Measurements from ENCODE around the gene XKR8.

The XKR8 gene

GRCh38 chr1:27935721-27936120 lies 24.1 kb upstream of the XKR8 start:
- no peaks in the 10 kb centered on the region for H3K27me3 ChIP-seq (ENCODE audit: insufficient read depth, low read depth)
- H3K27ac ChIP-seq, result no peak overlapping the region
- H4K20me1 ChIP-seq (ENCODE audit: insufficient read depth), result no peaks in the 10 kb centered on the region
- no peak for TF ChIP-seq CTCF (conservative IDR thresholded peaks at IDR 0.05; ENCODE audit: low read depth, low read length)
- no peak overlapping the region for H3K4me3 ChIP-seq (IDR thresholded peaks at IDR 0.05; ENCODE audit: insufficient read depth, low read depth, low read length)
- H3K36me3 ChIP-seq (ENCODE audit: insufficient read depth), result no peaks in the 10 kb centered on the region
- no peak overlapping the region for H3K9ac ChIP-seq
- no peaks in the 10 kb centered on the region for H3K79me2 ChIP-seq (ENCODE audit: insufficient read depth, low read depth)
- H2AFZ ChIP-seq (ENCODE audit: low read depth), result no peak overlapping the region
- no peak overlapping the region for H3K4me2 ChIP-seq
- peaks cover 21% of the 10 kb centered on the region for H3K4me1 ChIP-seq (ENCODE audit: low read depth, poor library complexity, severe bottlenecking)

- TF ChIP-seq CTCF (conservative IDR thresholded peaks at IDR 0.05; ENCODE audit: low read depth, low read length), result no peak
- Histone ChIP-seq H3K27ac (no peak overlapping the region), H3K4me3 (IDR thresholded peaks at IDR 0.05; ENCODE audit: insufficient read depth, low read depth, low read length) (no peak overlapping the region), H4K20me1 (ENCODE audit: insufficient read depth) (no peaks in the 10 kb centered on the region), H3K79me2 (ENCODE audit: insufficient read depth, low read depth) (no peaks in the 10 kb centered on the region), H3K27me3 (ENCODE audit: insufficient read depth, low read depth) (no peaks in the 10 kb centered on the region), H3K4me1 (ENCODE audit: low read depth, poor library complexity, severe bottlenecking) (peaks cover 21% of the 10 kb centered on the region), H3K36me3 (ENCODE audit: insufficient read depth) (no peaks in the 10 kb centered on the region), H3K9ac (no peak overlapping the region), H2AFZ (ENCODE audit: low read depth) (no peak overlapping the region), H3K4me2 (no peak overlapping the region)
Measured at GRCh38 chr1:27936370-27936769, 23.4 kb upstream of the XKR8 start.

GRCh38 chr1:27937524-27937836 lies 22.3 kb upstream of the XKR8 start:
- H3K9ac ChIP-seq, result no peak overlapping the region
- no peaks in the 10 kb centered on the region for H4K20me1 ChIP-seq (ENCODE audit: insufficient read depth)
- no peak overlapping the region for H3K4me3 ChIP-seq (IDR thresholded peaks at IDR 0.05; ENCODE audit: insufficient read depth, low read depth, low read length)
- no peak overlapping the region for H2AFZ ChIP-seq (ENCODE audit: low read depth)
- H3K4me2 ChIP-seq, result peak overlapping the region; percentile 88; the same call in 1 of the 2 replicates
- peaks cover 21% of the 10 kb centered on the region for H3K4me1 ChIP-seq (ENCODE audit: low read depth, poor library complexity, severe bottlenecking)
- no peaks in the 10 kb centered on the region for H3K36me3 ChIP-seq (ENCODE audit: insufficient read depth)
- H3K27me3 ChIP-seq (ENCODE audit: insufficient read depth, low read depth), result no peaks in the 10 kb centered on the region
- H3K27ac ChIP-seq, result no peak overlapping the region
- no peaks in the 10 kb centered on the region for H3K79me2 ChIP-seq (ENCODE audit: insufficient read depth, low read depth)
- TF ChIP-seq CTCF (conservative IDR thresholded peaks at IDR 0.05; ENCODE audit: low read depth, low read length), result no peak

GRCh38 chr1:27938488-27938887 lies 21.3 kb upstream of the XKR8 start:
- H3K4me1 ChIP-seq (ENCODE audit: low read depth, poor library complexity, severe bottlenecking), result peaks cover 21% of the 10 kb centered on the region
- no peaks in the 10 kb centered on the region for H4K20me1 ChIP-seq (ENCODE audit: insufficient read depth)
- H3K79me2 ChIP-seq (ENCODE audit: insufficient read depth, low read depth), result no peaks in the 10 kb centered on the region
- no peaks in the 10 kb centered on the region for H3K27me3 ChIP-seq (ENCODE audit: insufficient read depth, low read depth)
- H3K4me2 ChIP-seq, result peak overlapping the region; percentile 88
- H3K27ac ChIP-seq, result 0 out of 2 replicates have a peak overlapping the region, but pooled peaks have one; percentile 30
- TF ChIP-seq CTCF (conservative IDR thresholded peaks at IDR 0.05; ENCODE audit: low read depth, low read length), result no peak
- H3K4me3 ChIP-seq (IDR thresholded peaks at IDR 0.05; ENCODE audit: insufficient read depth, low read depth, low read length), result no peak overlapping the region
- H2AFZ ChIP-seq (ENCODE audit: low read depth), result peak overlapping the region; percentile 36
- no peak overlapping the region for H3K9ac ChIP-seq
- no peaks in the 10 kb centered on the region for H3K36me3 ChIP-seq (ENCODE audit: insufficient read depth)

- H2AFZ ChIP-seq (ENCODE audit: low read depth), result no peak overlapping the region
- H3K4me2 ChIP-seq, result no peak overlapping the region
- no peak overlapping the region for H3K9ac ChIP-seq
- H3K4me3 ChIP-seq (IDR thresholded peaks at IDR 0.05; ENCODE audit: insufficient read depth, low read depth, low read length), result no peak overlapping the region
- no peaks in the 10 kb centered on the region for H3K36me3 ChIP-seq (ENCODE audit: insufficient read depth)
- no peak overlapping the region for H3K27ac ChIP-seq
- TF ChIP-seq CTCF (conservative IDR thresholded peaks at IDR 0.05; ENCODE audit: low read depth, low read length), result peak; percentile 48
- H4K20me1 ChIP-seq (ENCODE audit: insufficient read depth), result no peaks in the 10 kb centered on the region
- no peaks in the 10 kb centered on the region for H3K79me2 ChIP-seq (ENCODE audit: insufficient read depth, low read depth)
- peaks cover 21% of the 10 kb centered on the region for H3K4me1 ChIP-seq (ENCODE audit: low read depth, poor library complexity, severe bottlenecking)
- H3K27me3 ChIP-seq (ENCODE audit: insufficient read depth, low read depth), result no peaks in the 10 kb centered on the region
Measured at GRCh38 chr1:27940297-27940696, 19.5 kb upstream of the XKR8 start.
